HG03354 (cell line): ENCODE measurements around the gene OR52L1.
"Not testable (repeated sequence)": the region's sequence is repeated elsewhere in the genome, so short reads cannot be mapped to it uniquely, and the experiment has no call there.

Source experiments
- ATAC-seq: cut with Tn5 transposase; IDR thresholded peaks from one replicate; pipeline ENCODE4 v1.9.1; 2021; ENCODE audit warnings: mild to moderate bottlenecking; ENCODE audit not compliant: unreplicated experiment, poor library complexity, severe bottlenecking

The OR52L1 gene

GRCh38 chr11:5986885-5987284 lies at the start of gene OR52L1:
Gene OR52L1, minus strand, starts transcription at chr11:5986985. Its CDS starts 55 bp downstream, at chr11:5986930.
- no peak for ATAC-seq

GRCh38 chr11:6030708-6031405 lies 44.1 kb upstream of the OR52L1 start, which contains the start of gene OR56A1:
Gene OR56A1, minus strand, starts transcription at chr11:6030758. Its CDS starts 3,066 bp downstream, at chr11:6027692.
- no peak for ATAC-seq

GRCh38 chr11:6027501-6027900 lies 40.7 kb upstream of the OR52L1 start:
- no peak for ATAC-seq

GRCh38 chr11:6025056-6025455 lies 38.3 kb upstream of the OR52L1 start:
- ATAC-seq, result no peak

- ATAC-seq, result no peak
Measured at GRCh38 chr11:6022956-6023355, 36.2 kb upstream of the OR52L1 start.

GRCh38 chr11:6013042-6013441 lies 26.3 kb upstream of the OR52L1 start:
- ATAC-seq, result no peak

GRCh38 chr11:6012035-6012668 lies 25.4 kb upstream of the OR52L1 start:
- no peak for ATAC-seq

- no peak for ATAC-seq
Measured at GRCh38 chr11:6006846-6007245, 20.1 kb upstream of the OR52L1 start, which contains the start of gene OR56A4. Gene OR56A4, minus strand, starts transcription at chr11:6006946. Its CDS starts 3,954 bp downstream, at chr11:6002992.

GRCh38 chr11:6006395-6006794 lies 19.6 kb upstream of the OR52L1 start:
- no peak for ATAC-seq

- ATAC-seq, result no peak
Measured at GRCh38 chr11:6002202-6002699, 15.5 kb upstream of the OR52L1 start.

- ATAC-seq, result no peak
Measured at GRCh38 chr11:5994791-5995190, 8.0 kb upstream of the OR52L1 start.

GRCh38 chr11:5992604-5993251 lies 5.9 kb upstream of the OR52L1 start:
- ATAC-seq, result no peak

- no peak for ATAC-seq
Measured at GRCh38 chr11:5992150-5992549, 5.4 kb upstream of the OR52L1 start.

- no peak for ATAC-seq
Measured at GRCh38 chr11:5989203-5989602, 2.4 kb upstream of the OR52L1 start.

- ATAC-seq, result no peak
Measured at GRCh38 chr11:5983443-5983842, 3.3 kb downstream of the OR52L1 start.

- ATAC-seq, result no peak
Measured at GRCh38 chr11:5973530-5973929, 13.3 kb downstream of the OR52L1 start.

- no peak for ATAC-seq
Measured at GRCh38 chr11:5968394-5968793, 18.4 kb downstream of the OR52L1 start, which contains the start of gene OR56A5. Gene OR56A5, minus strand, starts transcription at chr11:5968494. Its CDS starts 0 bp downstream, at chr11:5968494.

- ATAC-seq, result no peak
Measured at GRCh38 chr11:5967708-5968107, 19.1 kb downstream of the OR52L1 start.

- ATAC-seq, result no peak
Measured at GRCh38 chr11:5966958-5967357, 19.8 kb downstream of the OR52L1 start.

GRCh38 chr11:5960704-5961320 lies 26.0 kb downstream of the OR52L1 start:
- ATAC-seq, result not testable (repeated sequence)
